GM12875 (cell line): ENCODE data around the gene FOXN3.

Source experiments
- H3K4me3 ChIP-seq: one replicate; pipeline ENCODE4 v1.5.1; 2011; ENCODE audit warnings: low read depth, low read length, control low read depth
- CTCF ChIP-seq: IDR thresholded peaks from 2 replicates; pipeline ENCODE4 v1.5.1; 2011; ENCODE audit warnings: low read depth, mild to moderate bottlenecking, control low read depth, inconsistent platforms, low read length, moderate library complexity, borderline replicate concordance; ENCODE audit not compliant: insufficient read depth

FOXN3 gene

DNA sequence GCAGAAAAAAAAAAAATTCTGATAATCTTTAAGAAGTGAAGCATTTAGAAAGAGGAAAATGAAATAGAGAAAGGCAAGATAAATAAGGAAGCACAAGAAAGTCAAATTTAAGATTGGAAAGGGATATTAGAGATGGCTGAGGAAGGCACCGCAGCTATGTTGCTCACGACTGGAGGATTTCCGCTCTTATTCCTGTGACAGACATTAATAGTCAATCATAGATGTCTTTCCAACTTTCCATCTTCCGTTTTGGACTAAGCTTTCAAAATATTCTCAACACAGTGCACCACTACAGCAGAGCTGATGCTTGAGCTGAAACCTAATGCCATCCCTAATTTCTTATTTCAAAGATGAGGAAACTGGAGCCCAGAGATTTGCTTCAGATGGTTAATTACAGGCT is 290.6 kb downstream of the FOXN3 start:
- TF ChIP-seq CTCF: no peak
- no peak overlapping the region for H3K4me3 ChIP-seq

- H3K4me3 ChIP-seq: no peak overlapping the region
- no peak for TF ChIP-seq CTCF
Observed at GRCh38 chr14:89125216-89125615, 291.8 kb downstream of the FOXN3 start.

GRCh38 chr14:89123851-89124250 is 293.2 kb downstream of the FOXN3 start:
- no peak overlapping the region for H3K4me3 ChIP-seq
- no peak for TF ChIP-seq CTCF

- no peak for TF ChIP-seq CTCF
- H3K4me3 ChIP-seq: no peak overlapping the region
Observed at GRCh38 chr14:89123215-89123614, 293.8 kb downstream of the FOXN3 start.

- H3K4me3 ChIP-seq: no peak overlapping the region
- TF ChIP-seq CTCF: no peak
Observed at GRCh38 chr14:89121968-89122620, 294.9 kb downstream of the FOXN3 start.

DNA sequence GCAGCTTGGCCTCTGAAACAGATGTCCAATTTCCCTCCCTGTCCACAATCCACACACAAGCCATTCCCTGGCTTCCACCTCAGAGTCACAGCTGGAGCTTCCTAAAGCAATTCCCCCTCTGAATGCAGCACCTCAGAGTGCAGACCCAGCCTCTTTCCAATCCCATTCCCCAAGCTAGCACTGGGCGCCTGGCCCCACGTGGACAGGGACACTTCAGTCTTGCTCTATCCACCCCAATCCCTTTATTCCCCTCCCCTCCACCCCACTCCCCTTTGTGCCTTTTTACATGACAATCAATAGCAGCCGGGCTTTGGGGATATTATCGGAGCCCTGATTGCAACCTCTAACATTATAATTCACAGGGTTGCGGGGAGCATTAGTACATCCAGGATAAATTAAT is 300.0 kb downstream of the FOXN3 start:
- H3K4me3 ChIP-seq: no peak overlapping the region
- no peak for TF ChIP-seq CTCF

- no peak for TF ChIP-seq CTCF
- H3K4me3 ChIP-seq: no peak overlapping the region
Observed at GRCh38 chr14:89114109-89114508, 302.9 kb downstream of the FOXN3 start.
